GM20000 (cell line): ENCODE results near the gene PRMT2.

ENCODE experiments used
- DNase-seq: peaks from one replicate; pipeline ENCODE4 v3.0.0; 2012; ENCODE audit warnings: low spot score
- CTCF ChIP-seq: IDR thresholded peaks from 2 replicates; pipeline ENCODE4 v1.5.1; 2012; ENCODE audit warnings: mild to moderate bottlenecking, control low read depth; ENCODE audit errors: extremely low read depth, missing control alignments

The PRMT2 gene

GRCh38 chr21:46607636-46608035 is 27.8 kb upstream of the PRMT2 start:
- TF ChIP-seq CTCF = no peak

GRCh38 chr21:46608672-46609111 is 26.8 kb upstream of the PRMT2 start:
- DNase-seq = no peak
- no peak for TF ChIP-seq CTCF

More at GRCh38 chr21:46607636-46608035, 27.8 kb upstream of the PRMT2 start:
- no peak for DNase-seq

- DNase-seq = no peak
- TF ChIP-seq CTCF = no peak
Measured at GRCh38 chr21:46610018-46610701, 25.3 kb upstream of the PRMT2 start.

- TF ChIP-seq CTCF = no peak
- DNase-seq = no peak
Measured at GRCh38 chr21:46613391-46613790, 22.1 kb upstream of the PRMT2 start.

GRCh38 chr21:46616050-46616449 is 19.4 kb upstream of the PRMT2 start:
- no peak for TF ChIP-seq CTCF
- no peak for DNase-seq

GRCh38 chr21:46616656-46617055 is 18.8 kb upstream of the PRMT2 start:
- no peak for TF ChIP-seq CTCF
- DNase-seq = no peak

GRCh38 chr21:46617267-46618051 is 18.0 kb upstream of the PRMT2 start:
- TF ChIP-seq CTCF = no peak
- no peak for DNase-seq
